ENCODE data around the gene SHC3. TPM values are rescaled to one million over a fixed set of nuclear protein-coding genes. Genes with fewer than 3 reads are reported as not detected.
A peak's percentile ranks its signal among the peaks of the same experiment; 100 is the strongest.
"Not testable (repeated sequence)": the region's sequence is repeated elsewhere in the genome, so short reads cannot be mapped to it uniquely, and the experiment has no call there.

SHC3 gene
- total RNA-seq, 1 donor = 26.5 TPM

DNA sequence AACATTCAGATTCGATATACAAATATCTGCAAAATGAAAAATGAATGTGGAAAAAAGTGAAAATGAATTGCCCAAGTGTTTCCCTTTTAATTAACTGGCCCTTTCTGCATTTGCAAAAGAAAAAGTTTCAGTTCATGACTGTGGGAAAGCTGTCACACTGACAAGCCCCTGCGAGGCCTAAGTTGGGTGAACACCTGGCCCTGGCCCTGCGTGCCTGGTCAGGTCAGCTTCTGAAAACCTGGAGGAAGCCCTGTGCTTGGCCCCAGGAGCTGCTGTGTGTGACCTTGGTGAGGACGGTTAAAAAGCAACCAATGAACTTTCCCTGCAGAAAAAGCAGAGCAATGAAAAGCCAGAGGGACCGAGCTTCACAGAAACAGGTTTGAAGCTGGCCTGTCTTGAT, 41.0 kb upstream of the SHC3 start:
- H3K4me3 ChIP-seq (ENCODE audit: low read depth, low read length) = no peak overlapping the region
- TF ChIP-seq, protein P1, sequence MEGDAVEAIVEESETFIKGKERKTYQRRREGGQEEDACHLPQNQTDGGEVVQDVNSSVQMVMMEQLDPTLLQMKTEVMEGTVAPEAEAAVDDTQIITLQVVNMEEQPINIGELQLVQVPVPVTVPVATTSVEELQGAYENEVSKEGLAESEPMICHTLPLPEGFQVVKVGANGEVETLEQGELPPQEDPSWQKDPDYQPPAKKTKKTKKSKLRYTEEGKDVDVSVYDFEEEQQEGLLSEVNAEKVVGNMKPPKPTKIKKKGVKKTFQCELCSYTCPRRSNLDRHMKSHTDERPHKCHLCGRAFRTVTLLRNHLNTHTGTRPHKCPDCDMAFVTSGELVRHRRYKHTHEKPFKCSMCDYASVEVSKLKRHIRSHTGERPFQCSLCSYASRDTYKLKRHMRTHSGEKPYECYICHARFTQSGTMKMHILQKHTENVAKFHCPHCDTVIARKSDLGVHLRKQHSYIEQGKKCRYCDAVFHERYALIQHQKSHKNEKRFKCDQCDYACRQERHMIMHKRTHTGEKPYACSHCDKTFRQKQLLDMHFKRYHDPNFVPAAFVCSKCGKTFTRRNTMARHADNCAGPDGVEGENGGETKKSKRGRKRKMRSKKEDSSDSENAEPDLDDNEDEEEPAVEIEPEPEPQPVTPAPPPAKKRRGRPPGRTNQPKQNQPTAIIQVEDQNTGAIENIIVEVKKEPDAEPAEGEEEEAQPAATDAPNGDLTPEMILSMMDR (IDR thresholded peaks at IDR 0.05; ENCODE audit: insufficient read depth, low read length) = no peak
- no peak for DNase-seq (ENCODE audit: low read depth)

DNA sequence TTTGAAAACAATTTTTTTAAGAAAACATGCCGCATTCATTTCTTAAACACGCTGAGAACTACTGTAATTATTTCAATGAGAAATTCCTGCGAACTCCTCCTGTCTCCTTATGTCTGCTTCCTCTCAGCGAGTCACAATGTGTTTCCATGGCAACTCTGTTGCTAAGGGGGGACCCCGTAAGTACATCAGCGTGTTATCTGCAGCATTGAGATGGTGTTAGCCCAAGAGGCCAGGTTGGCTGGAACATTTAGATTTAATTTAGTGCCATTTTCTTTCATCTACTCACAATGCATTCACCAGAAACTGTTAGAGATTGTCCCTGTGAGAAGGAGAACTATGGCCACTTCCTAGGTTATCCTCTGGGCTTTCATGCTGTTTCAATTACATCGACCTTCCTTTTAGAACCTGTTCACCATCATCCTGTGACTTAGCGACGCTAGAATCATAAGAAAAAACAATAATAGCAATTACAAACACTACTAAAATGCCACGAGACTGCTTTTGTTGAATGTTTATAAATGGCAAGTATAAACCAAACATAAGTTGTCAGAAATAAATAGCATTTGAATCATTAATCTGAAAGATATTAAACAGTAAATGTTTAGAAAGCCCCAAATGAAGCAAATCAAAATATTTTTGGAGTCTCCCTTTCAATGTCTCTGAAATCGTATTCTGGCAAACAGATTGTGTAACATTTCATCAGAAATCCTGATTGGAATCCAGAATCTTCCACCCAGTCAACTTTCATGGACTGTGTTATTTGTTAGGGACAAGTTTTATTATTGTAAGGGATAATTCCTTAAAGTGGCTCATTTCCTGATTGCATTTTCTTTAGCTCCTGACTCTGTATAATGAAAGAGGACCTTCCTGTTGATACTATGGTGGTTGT, 39.7 kb upstream of the SHC3 start:
- TF ChIP-seq, protein P1 (IDR thresholded peaks at IDR 0.05; ENCODE audit: insufficient read depth, low read length) = no peak
- peak; percentile 47 for DNase-seq (ENCODE audit: low read depth)
- H3K4me3 ChIP-seq (ENCODE audit: low read depth, low read length) = no peak overlapping the region

DNA sequence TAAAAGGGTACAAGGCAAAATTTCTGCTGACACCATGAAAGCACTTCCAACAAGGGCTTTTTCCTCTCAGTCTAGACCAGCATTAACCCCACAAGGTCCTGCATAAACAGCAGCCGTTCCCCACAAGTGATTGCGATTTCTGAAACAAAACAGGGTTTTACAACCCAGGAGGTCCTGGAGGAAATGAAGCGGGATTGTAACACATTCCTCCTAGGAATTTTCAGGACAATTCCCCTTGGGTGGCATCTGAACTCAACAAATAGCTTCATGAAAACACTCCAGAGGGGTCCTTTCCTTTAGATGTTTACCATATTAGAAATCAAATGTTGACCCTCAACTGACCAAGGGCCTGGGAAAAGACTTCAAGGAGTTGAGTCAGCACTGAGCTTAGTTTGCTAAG, 36.7 kb upstream of the SHC3 start:
- H3K4me3 ChIP-seq (ENCODE audit: low read depth, low read length) = no peak overlapping the region
- DNase-seq (ENCODE audit: low read depth) = no peak
- TF ChIP-seq, protein P1 (IDR thresholded peaks at IDR 0.05; ENCODE audit: insufficient read depth, low read length) = no peak

DNA sequence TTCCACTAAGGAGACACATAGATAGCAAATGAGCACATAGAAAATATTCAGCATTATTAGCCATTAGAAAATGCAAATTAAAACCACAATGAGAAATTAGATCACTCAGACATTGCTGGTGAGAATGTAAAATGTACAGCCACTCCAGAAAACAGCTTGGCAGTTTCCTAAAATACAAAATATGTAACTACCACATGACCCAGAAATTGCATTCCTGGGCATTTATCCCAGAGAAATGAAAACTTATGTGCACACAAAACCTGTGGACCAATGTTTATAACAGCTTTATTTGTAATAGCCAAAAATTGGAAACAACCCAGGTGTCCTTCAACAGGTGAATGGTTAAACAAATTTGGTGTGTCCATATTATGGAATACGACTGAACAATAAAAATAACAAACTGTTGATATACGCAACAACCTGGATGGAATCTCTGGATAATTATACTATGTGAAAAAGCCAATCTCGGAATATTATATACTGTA, 34.8 kb upstream of the SHC3 start:
- peak; percentile 35 for DNase-seq (ENCODE audit: low read depth)
- TF ChIP-seq, protein P1 (IDR thresholded peaks at IDR 0.05; ENCODE audit: insufficient read depth, low read length) = no peak
- H3K4me3 ChIP-seq (ENCODE audit: low read depth, low read length) = no peak overlapping the region

DNA sequence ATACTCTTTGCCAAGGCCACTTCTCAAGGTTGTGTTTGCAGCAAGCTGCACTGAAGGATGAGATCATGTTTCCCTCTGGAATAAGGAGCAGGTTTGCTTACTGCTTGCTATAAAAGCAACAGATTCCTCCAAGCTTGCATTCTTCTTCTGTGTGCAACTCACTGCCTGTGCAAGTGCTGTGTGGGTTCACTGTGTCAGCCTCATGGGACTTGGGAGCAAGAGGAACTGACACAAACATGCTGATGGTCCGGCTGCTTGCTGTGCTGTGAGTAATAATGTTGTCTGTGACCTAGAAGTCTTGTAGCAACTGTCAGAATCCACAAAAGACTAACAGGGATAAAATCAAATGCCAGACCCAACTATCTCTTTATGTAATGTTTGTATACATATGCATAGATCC, 33.6 kb upstream of the SHC3 start:
- H3K4me3 ChIP-seq (ENCODE audit: low read depth, low read length) = no peak overlapping the region
- no peak for DNase-seq (ENCODE audit: low read depth)
- TF ChIP-seq, protein P1 (IDR thresholded peaks at IDR 0.05; ENCODE audit: insufficient read depth, low read length) = no peak

DNA sequence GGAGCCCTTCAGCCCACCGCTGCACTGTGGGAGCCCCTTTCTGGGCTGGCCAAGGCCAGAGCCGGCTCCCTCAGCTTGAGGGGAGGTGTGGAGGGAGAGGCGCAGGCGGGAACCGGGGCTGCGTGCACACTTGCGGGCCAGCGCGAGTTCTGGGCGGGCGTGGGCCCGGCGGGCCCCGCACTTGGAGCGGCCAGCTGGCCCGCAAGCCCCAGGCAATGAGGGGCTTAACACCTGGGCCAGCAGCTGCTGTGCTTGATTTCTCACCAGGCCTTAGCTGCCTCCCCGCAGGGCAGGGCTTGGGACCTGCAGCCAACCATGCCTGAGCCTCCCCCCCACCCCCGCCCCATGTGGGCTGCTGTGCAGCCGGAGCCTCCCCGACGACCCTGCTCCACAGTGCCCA, 30.7 kb upstream of the SHC3 start:
- not testable (repeated sequence) for H3K4me3 ChIP-seq (ENCODE audit: low read depth, low read length); DNase-seq (ENCODE audit: low read depth)

DNA sequence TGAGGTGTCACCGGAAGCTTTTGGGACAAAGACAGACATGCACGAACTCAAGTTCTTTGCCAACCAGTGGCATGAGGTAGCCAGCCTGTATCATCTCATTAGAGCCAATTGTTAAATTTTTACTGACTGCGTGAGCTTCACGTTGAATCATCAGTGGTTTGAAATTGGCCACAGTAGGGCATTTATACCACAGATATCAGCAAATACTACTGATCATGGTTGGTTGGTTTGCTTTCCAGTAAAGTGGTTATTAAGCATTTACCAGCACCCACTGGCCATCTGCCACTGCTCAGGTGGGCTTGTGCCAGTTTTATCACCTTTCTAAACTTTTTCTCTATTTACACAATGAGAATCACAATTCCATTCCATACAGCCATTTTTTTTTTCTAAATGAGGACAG, 28.4 kb upstream of the SHC3 start:
- DNase-seq (ENCODE audit: low read depth) = no peak
- H3K4me3 ChIP-seq (ENCODE audit: low read depth, low read length) = no peak overlapping the region
- TF ChIP-seq, protein P1 (IDR thresholded peaks at IDR 0.05; ENCODE audit: insufficient read depth, low read length) = no peak

Data from fibroblast of the aortic adventitia (primary cell).